ENCODE measurements around the gene PAN3. TPM values are rescaled to one million over a fixed set of nuclear protein-coding genes. Genes with fewer than 3 reads are reported as not detected.

The PAN3 gene
- 12.3 and 12.6 TPM in 2 replicates for polyA plus RNA-seq (2013)

GRCh38 chr13:28138012-28138755 is at the start of gene PAN3:
TSS of gene PAN3 (plus strand) at chr13:28138545. CDS start at chr13:28138658, 113 bp downstream.
- Histone ChIP-seq H3K79me2 (ENCODE audit: control insufficient read depth, insufficient read depth, low read length, poor library complexity) (peaks cover 16% of the 10 kb centered on the region), H3K14ac (ENCODE audit: low read length) (peak within 1 kb of the TSS; percentile 98), H3K27ac (ENCODE audit: low read depth, low read length) (peak within 1 kb of the TSS; percentile 98), H3K9ac (ENCODE audit: low read length) (peak within 1 kb of the TSS; percentile 93), H3K4ac (ENCODE audit: low read depth, low read length) (peak within 1 kb of the TSS; percentile 94), H3K4me1 (ENCODE audit: control insufficient read depth in 1 of 2, insufficient read depth in 2 of 2, low read length in 2 of 2) (peaks cover 2 to 3% of the 10 kb centered on the region in 2 experiments), H3K36me3 (ENCODE audit: control insufficient read depth in 1 of 2, insufficient read depth in 2 of 2, low read length in 2 of 2) (no peaks in the 10 kb centered on the region), H4K12ac (ENCODE audit: low read depth, low read length) (peak within 1 kb of the TSS; percentile 99), H3K23ac (ENCODE audit: low read length) (no peak within 1 kb of the TSS), H3K79me1 (ENCODE audit: low read length) (peaks cover 10% of the 10 kb centered on the region), H4K8ac (ENCODE audit: low read depth, low read length) (peak within 1 kb of the TSS; percentile 94), H4K91ac (ENCODE audit: low read depth, low read length) (peak within 1 kb of the TSS; percentile 88), H2BK120ac (ENCODE audit: insufficient read depth, low read length, poor library complexity) (peak within 1 kb of the TSS; percentile 93), H2BK5ac (ENCODE audit: low read depth, low read length, poor library complexity) (peak within 1 kb of the TSS; percentile 97), H2AK5ac (ENCODE audit: low read length) (peak within 1 kb of the TSS; percentile 97), H3K4me2 (ENCODE audit: low read length) (peak within 1 kb of the TSS; percentile 96), H3K9me3 (ENCODE audit: insufficient read depth, low read depth, low read length) (no peaks in the 10 kb centered on the region), H3K27me3 (ENCODE audit: insufficient read depth, low read length) (no peaks in the 10 kb centered on the region), H3K18ac (ENCODE audit: low read length) (peak within 1 kb of the TSS; percentile 97), H3K4me3 (ENCODE audit: low read depth, low read length) (peak within 1 kb of the TSS; percentile 82), H2AFZ (ENCODE audit: insufficient read depth, low read length, poor library complexity) (peak within 1 kb of the TSS; percentile 90), H2BK12ac (ENCODE audit: low read length) (peak within 1 kb of the TSS; percentile 65)
- WGBS (ENCODE audit: extremely low coverage, insufficient coverage, insufficient read length) = no CpG with 5 or more reads among the region's 84 CpGs
- DNase-seq = peak; percentile 95 to 98

GRCh38 chr13:28089065-28089464 is 49.3 kb upstream of the PAN3 start:
- no peak overlapping the region for H3K4me3 ChIP-seq (ENCODE audit: low read depth, low read length)
- H3K23ac ChIP-seq (ENCODE audit: low read length) = no peak overlapping the region

GRCh38 chr13:28092431-28092830 is 45.9 kb upstream of the PAN3 start:
- no peak for DNase-seq
- no peak overlapping the region for H3K27ac ChIP-seq (ENCODE audit: low read depth, low read length)
- H2BK5ac ChIP-seq (ENCODE audit: low read depth, low read length, poor library complexity) = no peak overlapping the region
- H2AFZ ChIP-seq (ENCODE audit: insufficient read depth, low read length, poor library complexity) = no peak overlapping the region
- H3K4me3 ChIP-seq (ENCODE audit: low read depth, low read length) = no peak overlapping the region
- H3K27me3 ChIP-seq (ENCODE audit: insufficient read depth, low read length) = no peaks in the 10 kb centered on the region
- H3K36me3 ChIP-seq (ENCODE audit: control insufficient read depth in 1 of 2, insufficient read depth in 2 of 2, low read length in 2 of 2) = no peaks in the 10 kb centered on the region
- H3K4me1 ChIP-seq (ENCODE audit: control insufficient read depth in 1 of 2, insufficient read depth in 2 of 2, low read length in 2 of 2) = no peaks in the 10 kb centered on the region
- no peak overlapping the region for H2BK12ac ChIP-seq (ENCODE audit: low read length)
- H3K4ac ChIP-seq (ENCODE audit: low read depth, low read length) = no peak overlapping the region
- H2AK5ac ChIP-seq (ENCODE audit: low read length) = no peak overlapping the region
- no peak overlapping the region for H3K9ac ChIP-seq (ENCODE audit: low read length)
- no peak overlapping the region for H4K12ac ChIP-seq (ENCODE audit: low read depth, low read length)
- H3K79me1 ChIP-seq (ENCODE audit: low read length) = no peaks in the 10 kb centered on the region
- H3K9me3 ChIP-seq (ENCODE audit: insufficient read depth, low read depth, low read length) = no peaks in the 10 kb centered on the region
- no peak overlapping the region for H2BK120ac ChIP-seq (ENCODE audit: insufficient read depth, low read length, poor library complexity)
- no peak overlapping the region for H3K18ac ChIP-seq (ENCODE audit: low read length)
- H3K23ac ChIP-seq (ENCODE audit: low read length) = no peak overlapping the region
- H3K14ac ChIP-seq (ENCODE audit: low read length) = no peak overlapping the region
- no CpG with 5 or more reads among the region's 2 CpGs for WGBS (ENCODE audit: extremely low coverage, insufficient coverage, insufficient read length)
- H4K91ac ChIP-seq (ENCODE audit: low read depth, low read length) = no peak overlapping the region
- no peak overlapping the region for H4K8ac ChIP-seq (ENCODE audit: low read depth, low read length)
- H3K4me2 ChIP-seq (ENCODE audit: low read length) = no peak overlapping the region
- no peaks in the 10 kb centered on the region for H3K79me2 ChIP-seq (ENCODE audit: control insufficient read depth, insufficient read depth, low read length, poor library complexity)

More at GRCh38 chr13:28089065-28089464, 49.3 kb upstream of the PAN3 start:
- no peak overlapping the region for H2AFZ ChIP-seq (ENCODE audit: insufficient read depth, low read length, poor library complexity)
- H3K79me1 ChIP-seq (ENCODE audit: low read length) = no peaks in the 10 kb centered on the region
- H2BK5ac ChIP-seq (ENCODE audit: low read depth, low read length, poor library complexity) = no peak overlapping the region
- H3K4me2 ChIP-seq (ENCODE audit: low read length) = no peak overlapping the region
- no peak overlapping the region for H3K18ac ChIP-seq (ENCODE audit: low read length)
- no peak overlapping the region for H2BK120ac ChIP-seq (ENCODE audit: insufficient read depth, low read length, poor library complexity)
- H3K36me3 ChIP-seq (ENCODE audit: control insufficient read depth in 1 of 2, insufficient read depth in 2 of 2, low read length in 2 of 2) = no peaks in the 10 kb centered on the region
- H4K8ac ChIP-seq (ENCODE audit: low read depth, low read length) = no peak overlapping the region
- H3K4ac ChIP-seq (ENCODE audit: low read depth, low read length) = no peak overlapping the region
- H3K79me2 ChIP-seq (ENCODE audit: control insufficient read depth, insufficient read depth, low read length, poor library complexity) = no peaks in the 10 kb centered on the region
- DNase-seq = no peak
- H4K91ac ChIP-seq (ENCODE audit: low read depth, low read length) = no peak overlapping the region
- no peak overlapping the region for H3K9ac ChIP-seq (ENCODE audit: low read length)
- no peaks in the 10 kb centered on the region for H3K9me3 ChIP-seq (ENCODE audit: insufficient read depth, low read depth, low read length)
- no peak overlapping the region for H4K12ac ChIP-seq (ENCODE audit: low read depth, low read length)
- H3K27ac ChIP-seq (ENCODE audit: low read depth, low read length) = no peak overlapping the region
- H2BK12ac ChIP-seq (ENCODE audit: low read length) = no peak overlapping the region
- H3K4me1 ChIP-seq (ENCODE audit: control insufficient read depth in 1 of 2, insufficient read depth in 2 of 2, low read length in 2 of 2) = no peaks in the 10 kb centered on the region
- no peak overlapping the region for H2AK5ac ChIP-seq (ENCODE audit: low read length)
- no peaks in the 10 kb centered on the region for H3K27me3 ChIP-seq (ENCODE audit: insufficient read depth, low read length)
- no CpG with 5 or more reads among the region's 1 CpG for WGBS (ENCODE audit: extremely low coverage, insufficient coverage, insufficient read length)
- no peak overlapping the region for H3K14ac ChIP-seq (ENCODE audit: low read length)

- Histone ChIP-seq H4K8ac (ENCODE audit: low read depth, low read length) (no peak overlapping the region), H3K4ac (ENCODE audit: low read depth, low read length) (no peak overlapping the region), H3K79me1 (ENCODE audit: low read length) (no peaks in the 10 kb centered on the region), H3K4me1 (ENCODE audit: control insufficient read depth in 1 of 2, insufficient read depth in 2 of 2, low read length in 2 of 2) (no peaks in the 10 kb centered on the region), H2BK12ac (ENCODE audit: low read length) (no peak overlapping the region), H3K4me3 (ENCODE audit: low read depth, low read length) (no peak overlapping the region), H3K18ac (ENCODE audit: low read length) (no peak overlapping the region), H3K27ac (ENCODE audit: low read depth, low read length) (no peak overlapping the region), H4K12ac (ENCODE audit: low read depth, low read length) (no peak overlapping the region), H3K79me2 (ENCODE audit: control insufficient read depth, insufficient read depth, low read length, poor library complexity) (no peaks in the 10 kb centered on the region), H3K14ac (ENCODE audit: low read length) (no peak overlapping the region), H3K23ac (ENCODE audit: low read length) (no peak overlapping the region), H2AK5ac (ENCODE audit: low read length) (no peak overlapping the region), H3K9ac (ENCODE audit: low read length) (no peak overlapping the region), H3K36me3 (ENCODE audit: control insufficient read depth in 1 of 2, insufficient read depth in 2 of 2, low read length in 2 of 2) (no peaks in the 10 kb centered on the region), H2BK120ac (ENCODE audit: insufficient read depth, low read length, poor library complexity) (no peak overlapping the region), H3K9me3 (ENCODE audit: insufficient read depth, low read depth, low read length) (no peaks in the 10 kb centered on the region), H2AFZ (ENCODE audit: insufficient read depth, low read length, poor library complexity) (no peak overlapping the region), H3K27me3 (ENCODE audit: insufficient read depth, low read length) (peaks cover 5% of the 10 kb centered on the region), H4K91ac (ENCODE audit: low read depth, low read length) (no peak overlapping the region), H3K4me2 (ENCODE audit: low read length) (no peak overlapping the region), H2BK5ac (ENCODE audit: low read depth, low read length, poor library complexity) (no peak overlapping the region)
- no peak for DNase-seq
- WGBS (ENCODE audit: extremely low coverage, insufficient coverage, insufficient read length) = no CpG with 5 or more reads among the region's 5 CpGs
These were observed 44.5 kb upstream of the PAN3 start for GRCh38 chr13:28093881-28094280.

Measured in trophoblast cell (in vitro differentiated cells and primary cell).